CD4-positive, alpha-beta T cell treated with Interleukin-2 at 100 ng/mL for 4 hours (primary cell): Measurements from ENCODE around the gene DBH.
A peak's percentile ranks its signal among the peaks of the same experiment; 100 is the strongest.

ENCODE experiments used
- DNase-seq: peaks from one replicate; pipeline ENCODE4 v3.0.0-alpha.2; 2020; ENCODE audit warnings: low spot score

DBH gene

GRCh38 chr9:133684121-133684935 lies 48.2 kb downstream of the DBH start:
- DNase-seq = peak; percentile 34

GRCh38 chr9:133684936-133685361 lies 48.8 kb downstream of the DBH start:
- DNase-seq = no peak

GRCh38 chr9:133685653-133686609 lies 49.8 kb downstream of the DBH start:
- DNase-seq = no peak

GRCh38 chr9:133686642-133687575 lies 50.7 kb downstream of the DBH start:
- no peak for DNase-seq

- DNase-seq = no peak
Observed at GRCh38 chr9:133687856-133688761, 51.9 kb downstream of the DBH start.

GRCh38 chr9:133689151-133689763 lies 53.1 kb downstream of the DBH start:
- DNase-seq = no peak

GRCh38 chr9:133690081-133690561 lies 54.0 kb downstream of the DBH start:
- no peak for DNase-seq

GRCh38 chr9:133691191-133691590 lies 55.0 kb downstream of the DBH start:
- DNase-seq = no peak

GRCh38 chr9:133691626-133692363 lies 55.6 kb downstream of the DBH start:
- DNase-seq = no peak

GRCh38 chr9:133692364-133692985 lies 56.3 kb downstream of the DBH start:
- DNase-seq = no peak

- DNase-seq = no peak
Observed at GRCh38 chr9:133693116-133693515, 57.0 kb downstream of the DBH start.

GRCh38 chr9:133693703-133694529 lies 57.8 kb downstream of the DBH start:
- no peak for DNase-seq

GRCh38 chr9:133694686-133695085 lies 58.5 kb downstream of the DBH start:
- DNase-seq = no peak

GRCh38 chr9:133696071-133696472 lies 59.9 kb downstream of the DBH start:
- no peak for DNase-seq

GRCh38 chr9:133699546-133699945 lies 63.4 kb downstream of the DBH start:
- DNase-seq = no peak

- no peak for DNase-seq
Observed at GRCh38 chr9:133700819-133701320, 64.7 kb downstream of the DBH start.

GRCh38 chr9:133701321-133701980 lies 65.3 kb downstream of the DBH start:
- DNase-seq = peak; percentile 30
